ENCODE measurements around the gene RASGRF2.

The RASGRF2 gene

DNA sequence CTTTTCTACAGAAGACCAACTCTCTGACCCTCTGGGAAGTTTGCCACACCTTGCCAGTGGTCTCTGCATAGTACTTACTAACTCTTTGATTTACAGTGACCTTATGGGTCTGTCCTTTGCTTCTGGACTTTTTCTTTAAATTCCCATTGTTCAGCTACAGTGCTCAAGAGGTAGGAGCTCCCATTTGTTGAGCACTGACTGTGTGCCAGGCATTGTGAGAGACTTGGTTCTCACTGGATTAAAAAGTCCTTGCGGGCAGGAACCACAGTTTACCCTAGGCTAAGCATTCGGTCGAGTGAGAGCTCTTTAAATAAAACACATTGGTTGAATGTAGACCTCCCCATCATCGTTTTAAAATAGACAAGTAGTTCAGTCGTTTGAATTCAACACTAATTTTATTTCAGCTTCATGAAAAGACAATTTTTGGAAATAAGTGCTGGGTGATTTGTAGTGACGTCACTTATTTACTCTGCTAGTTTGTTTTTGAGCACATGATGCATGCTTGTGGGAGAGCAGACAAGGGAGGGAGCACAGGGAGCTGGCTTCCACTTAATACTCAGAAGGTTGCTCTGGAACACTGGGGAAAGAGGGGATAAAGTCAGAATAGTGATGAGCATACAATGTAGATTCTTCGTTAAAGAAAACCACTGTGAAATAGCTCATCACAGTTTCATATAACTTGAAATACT lies 27.1 kb downstream of the RASGRF2 start:
- TF ChIP-seq CTCF (IDR thresholded peaks at IDR 0.05) = no peak

DNA sequence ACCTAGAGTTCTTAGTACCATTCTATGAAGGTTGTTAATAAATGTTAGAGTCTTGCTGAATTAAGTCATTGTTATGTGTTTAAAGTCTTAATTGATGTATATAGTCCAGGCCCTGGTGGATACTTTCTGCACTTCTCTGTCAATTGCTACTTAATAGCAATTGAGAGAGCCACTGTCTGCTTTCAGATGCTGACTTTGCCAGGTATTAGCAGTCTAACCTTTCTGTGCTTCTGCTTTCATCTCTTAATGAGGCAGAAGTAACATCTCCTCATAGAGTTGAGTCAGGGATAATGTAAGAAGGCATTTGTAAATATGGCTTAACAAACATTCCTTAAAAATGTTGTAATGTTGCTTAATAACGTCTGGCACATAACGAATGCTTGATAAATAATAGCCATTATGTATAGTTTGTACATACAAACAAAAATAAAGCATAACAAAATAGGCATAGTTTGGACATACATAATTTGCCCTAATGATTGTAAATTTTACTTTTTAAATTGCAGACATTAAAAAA lies 28.3 kb downstream of the RASGRF2 start:
- no peak for TF ChIP-seq CTCF (IDR thresholded peaks at IDR 0.05)

DNA sequence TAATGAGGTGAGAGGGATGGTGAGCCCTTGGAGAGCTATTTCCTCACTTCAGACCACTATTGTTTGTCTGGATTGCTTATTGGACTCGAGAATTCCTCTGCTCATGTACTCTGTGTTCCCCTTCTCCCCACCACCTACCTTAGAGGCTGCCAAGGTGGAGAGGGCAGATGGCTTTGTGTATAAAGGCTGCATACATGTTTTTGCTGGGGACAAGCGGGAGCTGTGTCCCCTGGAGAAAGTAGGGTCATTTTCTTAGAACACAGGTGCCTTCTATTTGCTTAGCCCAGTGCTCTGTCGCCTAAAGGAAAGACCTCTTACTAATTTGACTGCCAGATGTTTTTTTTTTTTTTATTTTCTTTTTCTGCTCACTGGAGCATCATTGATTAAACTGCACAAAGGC lies 29.7 kb downstream of the RASGRF2 start:
- TF ChIP-seq CTCF (IDR thresholded peaks at IDR 0.05) = no peak

DNA sequence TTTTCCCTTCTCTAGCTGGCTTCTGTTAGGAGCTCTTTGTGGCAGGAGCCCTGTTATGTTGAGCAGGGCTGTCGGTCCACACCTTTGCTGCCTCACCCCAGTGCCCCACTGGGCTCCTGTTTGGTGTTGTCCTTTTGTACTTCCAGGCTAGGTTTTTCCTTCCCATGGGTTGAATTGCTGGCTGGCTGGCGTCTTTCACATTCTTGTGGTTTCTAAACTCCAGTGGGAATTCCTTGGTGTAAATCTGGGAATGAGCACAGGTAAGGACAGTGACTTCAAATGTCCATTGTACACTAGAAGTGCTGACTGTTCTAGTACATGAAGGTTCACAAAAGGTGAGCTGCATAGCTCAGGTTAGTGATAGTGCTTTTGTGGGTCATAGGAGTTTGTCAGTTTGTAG lies 30.4 kb downstream of the RASGRF2 start:
- TF ChIP-seq CTCF (IDR thresholded peaks at IDR 0.05) = no peak

GRCh38 chr5:80990971-80991370 lies 30.8 kb downstream of the RASGRF2 start:
- no peak for TF ChIP-seq CTCF (IDR thresholded peaks at IDR 0.05)

DNA sequence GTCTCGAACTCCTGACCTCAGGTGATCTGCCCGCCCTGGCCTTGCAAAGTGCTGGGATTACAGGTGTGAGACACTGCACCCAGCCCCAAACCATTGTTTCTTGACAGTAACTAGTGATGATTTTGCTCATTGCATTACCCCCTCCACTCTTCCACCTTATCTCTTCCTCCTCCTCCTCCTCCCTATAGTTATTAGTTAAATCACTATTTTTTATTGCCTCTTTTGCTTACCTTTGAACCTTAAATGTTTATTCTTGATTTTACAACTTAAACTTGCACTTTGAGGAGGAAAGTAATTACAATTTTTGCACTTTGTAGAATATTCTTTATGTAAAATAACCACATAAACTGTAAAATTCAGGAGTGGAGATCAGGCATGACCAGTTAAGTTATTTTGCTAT lies 35.7 kb downstream of the RASGRF2 start:
- no peak for TF ChIP-seq CTCF (IDR thresholded peaks at IDR 0.05)

DNA sequence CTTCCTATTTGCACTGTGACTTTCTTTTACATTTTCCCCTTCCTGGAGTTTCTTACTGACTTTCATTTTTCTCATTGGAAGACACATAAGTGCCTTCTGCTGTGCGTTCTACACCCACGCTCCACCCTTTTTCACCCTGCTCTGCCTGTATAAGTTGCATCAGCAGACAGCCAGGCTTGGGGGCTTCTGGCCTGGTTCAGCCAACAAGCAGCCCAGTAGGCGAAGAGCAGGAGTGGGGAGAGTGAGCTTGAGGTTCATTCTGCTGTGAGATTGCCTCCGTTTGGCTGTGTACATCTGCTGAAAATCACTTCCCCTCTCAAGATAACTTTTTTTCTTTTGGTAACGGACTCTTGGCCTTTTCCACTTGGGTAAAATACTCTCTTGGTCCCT lies 38.4 kb downstream of the RASGRF2 start:
- TF ChIP-seq CTCF (IDR thresholded peaks at IDR 0.05) = no peak
